ENCODE results near the gene PCGF2.

- TF ChIP-seq CTCF (IDR thresholded peaks at IDR 0.05 in 4 of 5, conservative IDR thresholded peaks at IDR 0.05 in 1 of 5) (no peak), POLR2A (IDR thresholded peaks at IDR 0.05) (no peak)
Measured at GRCh38 chr17:38779965-38780752, 32.0 kb upstream of the PCGF2 start.

All from gastrocnemius medialis (tissue), 4 donors.